ENCODE data around the gene TRIM16. TPM values are rescaled to one million over a fixed set of nuclear protein-coding genes. Genes with fewer than 3 reads are reported as not detected.

TRIM16 gene
- total and polyA plus RNA-seq, 2 of the 8 experiments (the other 6 are each of a cell fraction or from before 2014, with no cell fraction given) = 15.2 to 29.1 TPM

GRCh38 chr17:15663176-15663575, 20.9 kb downstream of the TRIM16 start:
- H3K4me3 ChIP-seq (ENCODE audit: extremely low read depth in 1 of 4, insufficient read depth in 2 of 4, low read depth in 3 of 4, low read length in 4 of 4) = no peak overlapping the region
- peaks cover 0 to 10% (median 4%) of the 10 kb centered on the region in 4 experiments; a peak in 5 of 8 replicates for H3K36me3 ChIP-seq (ENCODE audit: control insufficient read depth in 2 of 4, insufficient read depth in 4 of 4, low read length in 3 of 4)
- no peak overlapping the region for H3K56ac ChIP-seq (replicated peaks; ENCODE audit: insufficient read length, low read depth, low read length)
- H3K4ac ChIP-seq (replicated peaks; ENCODE audit: insufficient read length, low read depth, low read length) = no peak overlapping the region
- H3K27ac ChIP-seq (ENCODE audit: low read depth, low read length) = no peak overlapping the region
- no peak overlapping the region for H4K8ac ChIP-seq (ENCODE audit: extremely low read depth, insufficient read depth, low read length)
- H4K91ac ChIP-seq (replicated peaks; ENCODE audit: insufficient read length, low read length) = no peak overlapping the region
- 89% methylated on average over 6 of the region's 6 CpGs; no CpG with 5 or more reads in 1 of the 2 experiments for WGBS, 2 experiments (ENCODE audit: extremely low coverage in 1 of 2, insufficient coverage in 1 of 2, insufficient read length in 1 of 2, insufficient replicate concordance in 2 of 2, low coverage in 1 of 2, low lambda C conversion rate in 2 of 2, missing lambda C conversion rate in 1 of 2)
- no peak overlapping the region for H2BK20ac ChIP-seq (ENCODE audit: low read length)
- no peak overlapping the region for H3K14ac ChIP-seq (ENCODE audit: insufficient read length)
- POLR2A ChIA-PET (ENCODE audit: partially characterized antibody) = interaction anchor here (0.8 to 1.9 kb wide), 3 partner anchors 10 to 371 kb away, joined by 3 to 5 read pairs (median 3); no protein-coding TSS in a partner anchor
- H2BK15ac ChIP-seq (ENCODE audit: low read length) = no peak overlapping the region
- no peaks in the 10 kb centered on the region for H3K79me2 ChIP-seq (ENCODE audit: control insufficient read depth in 1 of 2, insufficient read depth in 2 of 2, low read length in 2 of 2)
- no peak overlapping the region for H3K18ac ChIP-seq (ENCODE audit: extremely low read depth, low read length)
- DNase-seq (ENCODE audit: low read depth in 1 of 2, low spot score in 2 of 2) (no peak), FAIRE-seq (no peak)
- no peaks in the 10 kb centered on the region for H3K9me3 ChIP-seq (ENCODE audit: insufficient read depth in 2 of 2, low read depth in 1 of 2, low read length in 1 of 2)
- H4K20me1 ChIP-seq (replicated peaks in 1 of 2; ENCODE audit: control insufficient read depth in 1 of 2, insufficient read depth in 2 of 2, low read length in 2 of 2) = no peaks in the 10 kb centered on the region
- no peak overlapping the region for H2BK5ac ChIP-seq (ENCODE audit: low read depth, low read length)
- H3K9ac ChIP-seq (replicated peaks in 1 of 4; ENCODE audit: extremely low read depth in 1 of 4, low read depth in 3 of 4, low read length in 3 of 4) = no peak overlapping the region
- TF ChIP-seq ATF2 (IDR thresholded peaks at IDR 0.05; ENCODE audit: low read length) = no peak
- TF ChIP-seq BCL11A (IDR thresholded peaks at IDR 0.05; ENCODE audit: low read depth in 2 of 2, low read length in 2 of 2) = no peak
- no peak for TF ChIP-seq MAFK (IDR thresholded peaks at IDR 0.05; ENCODE audit: low read depth, low read length)
- no peak for TF ChIP-seq BACH1 (IDR thresholded peaks at IDR 0.05; ENCODE audit: low read length)
- no peak for TF ChIP-seq CEBPB (IDR thresholded peaks at IDR 0.05; ENCODE audit: low read depth, low read length)
- no peak for TF ChIP-seq TCF12 (IDR thresholded peaks at IDR 0.05; ENCODE audit: low read depth, low read length)
- no peak for TF ChIP-seq SUZ12 (IDR thresholded peaks at IDR 0.05; ENCODE audit: low read length)
- no peak for TF ChIP-seq HDAC6 (IDR thresholded peaks at IDR 0.05; ENCODE audit: low read depth, low read length)
- TF ChIP-seq CBX8 (IDR thresholded peaks at IDR 0.05; ENCODE audit: borderline replicate concordance, low read depth, low read length) = no peak
- no peak for TF ChIP-seq E2F6 (IDR thresholded peaks at IDR 0.05)
- H2AK5ac ChIP-seq (ENCODE audit: low read depth, low read length) = no peak overlapping the region
- no peaks in the 10 kb centered on the region for H3K79me1 ChIP-seq (ENCODE audit: low read depth, low read length)
- H3K27me3 ChIP-seq (replicated peaks in 1 of 4; ENCODE audit: control insufficient read depth in 3 of 4, extremely low read depth in 1 of 4, insufficient read depth in 3 of 4, low read length in 3 of 4) = no peaks in the 10 kb centered on the region
- H3K4me2 ChIP-seq (ENCODE audit: insufficient read depth in 1 of 2, low read depth in 2 of 2, low read length in 2 of 2) = no peak overlapping the region
- H2BK120ac ChIP-seq (replicated peaks; ENCODE audit: low read depth, low read length) = no peak overlapping the region
- H2BK12ac ChIP-seq (ENCODE audit: low read depth, low read length) = no peak overlapping the region
- H3K4me1 ChIP-seq (replicated peaks in 1 of 4; ENCODE audit: control insufficient read depth in 3 of 4, insufficient read depth in 4 of 4, low read length in 3 of 4) = peaks cover 0 to 2% (median 0%) of the 10 kb centered on the region in 4 experiments; a peak in 1 of 7 replicates
- H2AFZ ChIP-seq (ENCODE audit: low read length) = no peak overlapping the region
- no peaks in the 10 kb centered on the region for H3K23me2 ChIP-seq (ENCODE audit: low read depth, low read length)
- CTCF ChIA-PET (ENCODE audit: partially characterized antibody) = no interaction called here
- no peak overlapping the region for H4K5ac ChIP-seq (ENCODE audit: insufficient read length, low read depth, low read length)
- no peak overlapping the region for H3K23ac ChIP-seq (ENCODE audit: insufficient read length)

All from H1 (cell line).